T follicular helper cell (primary cell): Measurements from ENCODE around the gene SECISBP2.

Experiments used
- DNase-seq: peaks from one replicate; pipeline ENCODE4 v3.0.0-alpha.2; 2020; ENCODE audit warnings: low read depth

SECISBP2 gene

DNA sequence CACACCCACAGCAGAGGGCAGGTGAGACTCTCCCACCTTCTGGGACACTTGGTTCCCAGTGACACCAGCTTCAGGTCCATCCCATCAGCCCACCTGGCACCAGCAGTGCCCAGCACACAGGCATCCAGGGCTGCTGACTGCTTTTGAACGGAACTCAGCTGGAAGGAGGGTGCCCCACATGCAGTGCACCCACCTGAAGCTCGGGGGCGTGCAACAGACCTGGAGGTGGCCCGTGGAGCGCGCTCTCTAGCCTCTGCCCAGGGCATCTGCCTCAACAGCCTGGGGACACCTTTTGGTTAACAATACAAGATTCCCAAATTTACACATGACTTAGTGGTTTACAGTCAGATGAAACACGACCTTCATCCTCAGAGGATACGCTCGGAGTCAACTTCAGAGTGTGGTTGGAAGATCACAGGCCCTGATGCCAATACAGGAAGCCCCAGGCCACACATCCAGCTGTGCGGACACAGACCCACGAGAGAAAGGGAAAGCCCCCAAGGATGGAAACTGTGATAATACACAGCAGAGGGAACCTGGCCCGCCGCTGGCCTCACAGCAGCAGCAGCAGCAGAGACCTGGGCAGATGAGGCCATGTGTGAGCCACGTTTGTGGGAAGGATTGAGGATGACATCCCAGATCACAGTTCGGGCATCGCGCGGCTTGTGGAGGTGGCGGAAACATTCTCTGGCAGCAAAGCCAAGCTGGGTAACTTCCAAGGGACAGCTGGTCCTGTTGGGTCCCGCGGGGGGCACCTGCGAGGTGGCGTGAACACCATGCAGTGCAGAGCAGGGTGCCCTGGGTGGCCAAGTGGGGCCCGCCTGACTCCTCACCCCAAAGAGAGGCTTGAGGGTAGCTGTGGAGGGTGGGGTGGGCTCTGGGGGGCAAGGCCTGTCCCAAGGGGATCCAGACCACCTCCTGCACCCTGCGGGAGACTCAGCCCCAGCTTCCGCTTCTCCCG lies 64.0 kb downstream of the SECISBP2 start:
- DNase-seq = no peak

DNA sequence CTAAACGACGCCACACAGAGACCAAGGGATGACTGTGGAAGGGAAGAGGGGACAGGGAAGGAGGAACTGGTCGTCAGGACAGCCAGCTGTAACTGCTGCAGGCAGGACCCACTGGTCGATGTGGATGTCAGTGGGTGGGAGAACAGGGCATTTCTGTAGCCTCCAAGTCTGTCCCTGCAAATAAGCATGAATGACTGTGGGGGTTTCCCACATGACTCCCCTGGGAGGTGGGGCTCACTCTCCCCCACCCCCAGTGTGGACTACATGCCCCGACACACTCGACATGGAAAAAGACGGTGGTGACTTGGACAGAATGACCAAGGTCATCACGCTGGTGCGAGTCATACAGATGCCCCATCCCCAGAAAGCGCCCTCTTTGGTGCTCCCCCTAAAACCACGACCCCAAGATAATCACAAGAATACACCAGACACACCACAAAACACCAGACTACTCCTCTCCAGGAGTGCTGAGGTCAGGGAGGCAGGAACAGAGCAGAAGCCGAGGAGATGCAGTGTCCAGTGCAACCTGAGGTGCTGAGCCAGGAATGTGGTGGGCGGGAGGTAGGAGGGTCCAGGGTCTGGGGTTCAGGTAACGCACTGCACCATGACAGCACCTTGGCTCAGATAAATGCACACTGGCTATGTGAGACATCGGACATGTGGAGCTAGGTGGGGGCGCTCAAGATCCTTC lies 64.9 kb downstream of the SECISBP2 start:
- DNase-seq = no peak

DNA sequence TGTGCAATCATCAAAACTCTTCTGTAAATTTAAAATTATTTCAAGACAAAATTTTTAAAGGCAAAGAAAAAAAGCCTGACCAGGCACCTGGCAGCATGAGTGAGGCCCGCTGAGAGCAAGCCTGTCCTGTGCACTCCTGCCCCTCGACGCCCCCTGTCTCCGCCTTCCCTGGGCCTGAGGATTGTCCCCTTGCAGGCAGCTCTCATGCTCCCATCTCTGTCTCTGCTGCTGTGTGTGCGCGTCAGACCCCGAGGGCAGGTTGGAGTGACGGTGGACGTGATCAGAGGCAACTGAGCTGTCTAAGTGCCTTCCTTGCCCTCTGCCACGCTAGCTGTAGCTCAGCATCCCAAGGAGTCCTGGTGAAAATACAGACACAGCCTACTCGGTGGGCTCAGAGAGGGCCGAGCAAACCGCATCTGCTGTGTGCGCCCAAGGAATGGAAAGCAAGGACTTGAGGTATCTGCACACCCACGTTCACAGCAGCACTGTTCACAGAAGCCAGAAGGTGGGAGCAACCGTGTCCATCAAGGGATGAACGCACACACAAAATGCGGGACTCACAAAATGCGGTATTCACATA lies 65.5 kb downstream of the SECISBP2 start:
- no peak for DNase-seq

DNA sequence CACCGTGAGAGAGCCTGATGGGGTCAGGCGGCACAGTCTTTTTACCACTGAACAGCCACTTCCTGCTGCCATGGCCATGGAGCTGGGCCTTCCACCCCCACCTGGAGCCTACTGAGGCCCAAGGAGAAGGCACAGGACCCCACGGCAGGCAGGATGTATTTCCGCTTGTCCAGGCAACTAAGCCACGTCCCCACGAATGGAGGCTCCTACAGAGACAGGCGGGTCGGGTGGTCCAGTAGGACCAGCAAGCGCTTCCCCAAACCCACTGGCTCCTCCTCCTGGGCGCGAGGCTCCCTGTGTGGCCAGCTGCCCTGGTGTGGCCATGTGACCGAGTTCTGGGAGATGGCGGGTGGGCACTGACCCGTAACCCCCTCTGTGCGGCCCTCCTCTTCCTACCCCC lies 66.5 kb downstream of the SECISBP2 start:
- no peak for DNase-seq

DNA sequence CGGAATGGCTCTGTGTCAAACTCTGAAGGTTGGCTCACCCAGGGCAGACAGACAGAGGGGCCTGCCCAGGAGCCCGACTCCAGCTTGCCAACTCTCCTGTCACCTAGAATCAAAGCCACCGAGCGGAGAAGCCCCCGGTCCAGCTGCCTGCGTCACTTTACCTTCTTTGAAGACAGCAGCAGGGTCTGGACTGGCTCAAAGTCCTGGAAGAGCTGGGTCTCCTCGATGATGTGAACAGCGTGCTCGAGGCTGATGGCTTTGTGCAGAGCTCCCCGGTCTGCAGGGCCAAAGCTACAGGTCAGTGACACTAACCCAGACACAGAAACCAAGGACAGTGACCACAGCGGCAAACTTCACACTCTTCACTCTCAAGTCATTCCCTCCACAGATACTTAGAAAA lies 67.9 kb downstream of the SECISBP2 start:
- DNase-seq = no peak

DNA sequence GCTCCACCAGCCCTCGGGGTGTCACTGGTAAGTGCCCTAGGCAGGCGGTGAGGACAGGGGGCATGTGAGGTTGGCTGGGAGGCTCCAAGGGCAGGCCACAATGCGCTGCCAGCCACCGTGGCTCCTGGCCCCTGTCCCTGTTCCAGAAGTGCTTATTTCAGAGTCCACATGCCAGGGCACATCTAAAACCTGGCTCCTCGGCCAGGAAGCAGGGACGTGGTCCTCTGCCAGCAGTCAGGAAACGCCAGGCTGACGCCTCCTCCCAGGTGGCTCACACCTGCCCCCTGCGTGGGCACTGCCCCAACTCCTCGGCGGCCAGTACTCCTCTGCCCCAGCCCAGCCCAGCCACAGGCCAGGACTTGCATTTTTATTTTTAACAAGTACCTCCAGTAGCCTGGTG lies 68.5 kb downstream of the SECISBP2 start:
- no peak for DNase-seq

DNA sequence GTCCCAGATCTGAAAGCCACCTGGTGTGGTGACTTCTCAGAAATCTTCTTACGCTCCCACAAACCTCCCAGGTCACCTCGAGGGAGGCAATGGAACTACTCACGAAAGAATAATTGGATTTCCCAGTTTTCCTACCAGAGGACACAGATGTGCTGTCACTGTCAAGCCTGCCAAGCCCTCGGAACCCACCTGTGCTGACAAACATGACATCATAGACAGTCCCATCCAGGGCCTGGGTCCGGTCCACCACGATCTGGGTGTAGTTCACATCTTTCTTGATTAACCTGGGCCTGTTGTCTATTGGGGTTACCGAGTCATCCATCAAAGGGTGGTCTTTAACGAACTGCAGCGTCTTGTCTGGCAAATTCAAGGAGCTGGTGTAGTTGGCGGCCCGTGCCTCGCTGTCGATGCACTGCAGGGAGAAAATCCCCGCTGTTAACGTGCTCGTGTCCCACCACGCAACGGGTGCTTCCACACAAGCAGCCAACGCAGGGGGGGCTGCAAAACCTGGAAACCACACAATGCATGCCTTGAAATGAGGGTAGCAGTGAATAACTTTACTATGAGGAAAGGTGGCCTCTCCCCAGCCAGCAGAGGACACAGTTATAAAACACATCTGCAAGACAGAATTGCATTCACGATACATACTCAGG lies 69.0 kb downstream of the SECISBP2 start:
- no peak for DNase-seq

DNA sequence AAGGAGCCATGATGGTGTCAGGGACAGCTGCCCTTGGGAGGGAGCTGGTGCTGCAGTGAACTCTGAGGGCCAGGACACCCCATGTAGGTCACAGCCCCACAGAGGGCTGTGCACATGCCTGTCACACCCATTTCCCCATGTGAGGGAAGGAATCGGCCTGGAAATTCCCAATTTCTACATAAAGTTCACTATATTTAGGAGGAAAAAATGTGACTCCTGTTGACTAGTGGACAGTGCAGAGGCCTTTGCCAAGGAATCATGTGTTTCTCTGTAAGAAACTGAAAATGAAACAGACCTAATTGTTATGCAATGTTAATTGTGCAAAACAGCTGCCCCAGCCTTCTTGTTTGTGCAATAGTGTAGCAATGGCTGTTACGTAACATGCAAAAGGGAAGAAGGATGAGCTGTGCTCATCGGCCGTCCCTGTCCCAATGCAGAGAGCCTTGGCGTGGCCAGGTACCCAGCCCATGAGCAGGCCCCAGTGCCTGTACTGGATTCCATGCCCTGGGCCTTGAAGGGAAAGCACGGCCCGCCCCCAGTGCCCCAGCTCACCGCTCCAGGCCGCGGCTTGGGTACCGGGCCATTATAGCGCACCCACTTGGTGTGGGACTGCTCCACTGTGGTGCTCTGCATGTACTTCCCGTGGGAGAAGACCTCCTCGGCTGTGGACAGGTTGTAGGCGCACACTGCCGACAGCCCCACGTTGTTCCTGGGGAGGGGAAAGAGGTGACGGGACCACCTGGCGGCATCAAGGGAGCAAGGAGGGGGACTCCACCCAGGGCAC lies 70.0 kb downstream of the SECISBP2 start:
- no peak for DNase-seq

DNA sequence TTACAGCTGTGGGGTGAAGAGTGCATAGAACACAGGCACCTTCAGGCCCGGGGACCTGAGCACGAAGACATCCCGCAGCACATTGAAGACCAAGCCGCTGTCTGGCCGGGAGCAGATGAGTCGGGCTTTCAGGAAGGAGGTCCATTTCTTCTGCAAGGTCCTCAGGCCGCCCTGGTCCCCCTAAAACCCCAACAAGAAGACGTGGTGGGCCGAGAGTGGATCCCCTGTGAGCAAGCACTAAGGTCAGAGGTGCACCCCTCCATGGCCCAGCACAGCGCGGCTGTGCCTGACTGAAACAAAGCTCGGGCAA lies 70.5 kb downstream of the SECISBP2 start:
- no peak for DNase-seq

DNA sequence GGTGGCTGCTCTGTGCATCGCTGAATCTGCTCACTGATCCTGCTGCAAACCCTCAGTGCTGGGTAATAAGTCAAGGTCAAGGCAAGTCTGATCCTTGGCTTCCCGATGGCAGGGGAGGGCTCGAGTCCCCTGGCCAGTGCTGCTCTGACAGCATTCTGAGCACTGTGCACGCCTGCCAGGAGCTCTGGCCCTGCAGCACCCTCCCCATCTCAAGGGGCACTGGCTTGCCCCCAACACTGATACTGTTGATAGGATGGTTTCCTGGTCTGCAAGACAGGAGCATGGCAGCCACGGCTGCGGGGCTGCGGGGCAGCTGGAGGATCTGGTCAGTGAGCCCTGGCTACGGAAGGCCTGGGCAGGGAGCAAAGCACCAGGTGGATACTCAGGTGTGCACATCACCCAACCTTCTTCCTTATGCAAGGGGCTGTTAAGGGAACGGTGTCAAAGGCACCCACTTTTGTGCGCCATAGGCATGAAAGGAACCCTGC lies 71.8 kb downstream of the SECISBP2 start:
- DNase-seq = no peak

DNA sequence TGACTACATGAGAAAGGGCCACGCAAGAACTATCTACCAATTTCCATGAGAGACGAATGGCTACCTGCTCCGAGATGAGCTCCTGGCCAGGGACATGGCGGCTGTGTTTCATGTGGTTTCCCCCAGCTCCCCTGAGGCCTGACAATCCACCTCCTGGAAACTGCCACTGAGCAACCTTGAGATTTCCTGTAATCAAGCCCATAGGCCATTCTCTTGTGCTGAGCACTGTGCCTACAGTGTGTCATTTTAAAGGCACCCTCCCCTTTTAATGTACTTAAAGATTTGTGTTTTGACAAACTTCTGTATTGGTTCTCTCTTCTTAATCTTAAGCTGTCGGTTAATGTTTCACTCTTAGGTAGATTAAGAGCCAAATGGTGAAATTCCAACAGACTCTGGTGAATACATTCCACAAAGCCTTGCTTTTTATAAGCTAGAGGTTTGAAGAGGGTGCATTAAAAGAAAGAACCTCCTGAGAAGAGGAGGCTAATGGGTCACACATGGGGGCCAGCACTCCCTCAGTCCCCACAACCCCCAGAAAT lies 72.3 kb downstream of the SECISBP2 start:
- DNase-seq = no peak

DNA sequence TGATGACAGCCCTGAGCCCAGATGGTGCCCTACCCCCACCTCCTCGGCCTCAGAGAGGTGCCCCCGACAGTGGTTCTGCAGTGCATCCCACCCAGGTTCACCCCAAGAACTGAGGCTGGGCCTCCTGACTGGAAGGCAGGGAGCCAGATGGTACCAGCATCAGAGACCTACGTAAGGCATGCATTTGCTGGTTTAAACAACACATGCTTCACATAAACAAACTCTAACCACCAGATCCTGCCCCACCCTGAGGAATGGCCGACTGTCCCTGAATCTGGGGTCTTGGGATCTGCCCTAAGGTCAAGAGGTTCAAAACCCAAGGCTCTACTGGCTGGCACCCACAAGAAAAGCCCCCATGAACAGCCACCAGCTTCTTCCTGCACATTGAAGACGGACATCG lies 73.3 kb downstream of the SECISBP2 start:
- DNase-seq = no peak

DNA sequence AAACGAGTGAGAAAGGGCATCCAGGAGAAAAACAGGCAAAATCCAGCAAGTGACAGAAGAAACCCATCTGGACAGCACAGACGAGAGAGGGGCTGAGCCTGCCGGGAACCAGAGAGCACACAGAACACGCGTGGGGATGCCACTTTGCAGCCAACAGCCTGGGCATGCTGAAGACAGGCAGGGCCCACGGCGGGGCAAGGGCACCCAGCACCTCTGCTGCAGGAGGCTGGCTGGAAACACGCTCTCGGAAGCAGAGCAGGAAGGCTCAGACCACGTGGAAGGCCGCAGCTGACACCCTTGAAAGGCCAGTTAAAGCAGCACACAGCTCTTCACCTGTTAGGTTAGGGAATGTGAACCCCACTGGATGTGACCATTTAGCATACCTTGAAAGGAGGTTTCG lies 76.1 kb downstream of the SECISBP2 start:
- DNase-seq = no peak

DNA sequence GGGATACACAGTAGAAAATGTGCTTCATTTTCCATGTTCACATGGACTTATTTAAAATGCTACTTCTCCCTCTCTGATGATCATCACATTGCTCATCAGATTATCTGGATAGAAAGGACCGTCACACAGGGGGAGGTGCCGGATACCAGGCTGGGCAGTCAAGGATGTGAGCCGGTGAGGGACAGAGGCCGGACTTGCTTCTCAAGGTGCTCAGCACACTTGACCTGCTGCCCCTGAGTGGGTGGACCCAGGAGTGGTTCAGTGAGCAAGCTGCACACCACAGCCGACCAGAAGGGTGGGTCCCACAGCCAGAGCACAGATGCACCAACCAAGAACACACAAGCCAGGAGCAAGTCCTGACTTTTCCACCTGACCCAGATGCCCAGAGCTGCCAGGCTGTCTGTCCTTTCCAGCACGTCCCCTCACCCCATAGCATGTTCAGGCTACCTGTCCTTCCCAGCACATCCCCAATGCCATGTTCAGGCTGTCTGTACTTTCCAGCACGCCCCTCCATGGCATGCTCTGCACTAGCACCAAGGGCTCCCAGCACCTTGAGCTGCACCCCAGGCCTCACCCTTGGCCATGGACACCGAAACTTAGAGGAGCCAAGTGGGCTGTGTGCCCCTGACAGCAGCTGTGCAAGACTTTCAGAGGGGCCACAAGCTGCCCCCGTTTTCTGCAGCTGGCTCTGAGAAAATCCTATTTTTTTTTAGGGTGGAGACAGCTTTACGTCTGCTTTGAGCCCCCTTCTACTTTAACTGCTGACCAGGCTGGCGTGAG lies 77.8 kb downstream of the SECISBP2 start:
- DNase-seq = no peak

DNA sequence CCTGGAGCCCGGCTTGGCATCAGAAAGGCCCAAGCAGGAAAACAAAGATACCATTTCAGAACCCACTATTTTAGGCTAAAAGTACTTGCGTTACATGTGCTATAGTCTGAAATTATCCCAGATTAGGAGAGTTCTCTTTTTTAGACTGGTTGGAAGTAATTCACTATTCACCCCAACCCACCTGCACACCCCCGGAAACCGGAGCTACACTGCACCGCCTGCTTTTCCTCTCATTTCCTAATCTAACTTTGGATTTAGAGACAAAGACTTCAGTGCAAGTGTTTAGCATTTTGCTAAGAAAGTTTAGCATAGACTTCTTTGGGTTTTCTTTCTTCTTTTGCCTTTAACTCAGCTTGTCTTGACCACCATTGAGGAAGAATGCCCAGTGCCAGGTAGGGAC lies 79.2 kb downstream of the SECISBP2 start:
- no peak for DNase-seq

DNA sequence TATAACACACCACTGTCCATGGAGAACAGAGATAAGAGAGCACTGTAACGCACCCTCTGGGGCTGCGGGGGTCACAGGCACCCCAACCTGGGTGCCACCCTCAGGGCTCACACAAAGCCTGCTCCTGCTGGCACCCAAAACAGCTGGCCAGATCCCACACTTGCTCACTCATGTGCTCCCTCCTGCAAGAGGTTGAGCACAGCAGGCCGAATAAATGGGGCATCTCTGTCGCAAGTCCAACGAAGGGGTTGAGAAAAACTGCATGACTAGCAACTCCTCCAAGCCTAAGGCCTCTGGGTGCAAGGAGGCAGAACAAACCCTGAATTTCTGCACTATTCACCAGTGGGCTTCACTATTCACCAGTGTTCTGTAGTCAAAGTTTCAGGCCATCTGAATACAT lies 80.3 kb downstream of the SECISBP2 start:
- DNase-seq = no peak

DNA sequence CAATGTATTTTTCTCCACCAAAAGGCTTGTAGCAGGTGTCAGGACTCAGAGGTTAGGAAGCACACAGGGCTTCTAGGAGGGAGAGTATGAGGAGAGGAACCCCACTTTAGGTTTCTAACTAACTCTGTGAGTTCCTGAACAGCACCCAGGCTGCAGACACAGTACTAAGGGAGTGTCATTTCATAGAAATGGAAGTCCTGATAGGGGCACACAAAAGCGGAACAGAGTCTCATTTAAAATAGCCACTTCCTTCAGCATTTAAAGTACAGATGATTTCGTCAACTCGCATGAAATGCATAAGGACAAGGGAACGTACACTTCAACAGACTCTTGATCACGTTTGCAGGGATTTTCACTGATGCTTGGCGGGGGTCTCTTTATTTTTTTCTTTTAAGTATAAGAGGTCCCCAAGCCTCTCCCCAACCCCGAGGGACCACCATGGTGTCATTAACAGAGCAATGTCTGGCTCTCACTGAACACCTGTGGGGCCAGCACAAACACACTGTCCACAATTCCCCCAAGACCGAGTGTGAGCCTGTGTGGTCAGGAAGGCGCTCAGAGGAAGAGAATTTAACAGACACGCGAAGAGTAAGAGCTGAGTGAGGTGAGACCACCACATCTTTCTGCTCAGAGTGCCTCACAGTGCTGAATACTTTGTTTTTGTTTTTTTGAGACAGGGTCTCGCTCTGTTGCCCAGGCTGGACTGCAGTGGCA lies 82.3 kb downstream of the SECISBP2 start:
- DNase-seq = no peak

DNA sequence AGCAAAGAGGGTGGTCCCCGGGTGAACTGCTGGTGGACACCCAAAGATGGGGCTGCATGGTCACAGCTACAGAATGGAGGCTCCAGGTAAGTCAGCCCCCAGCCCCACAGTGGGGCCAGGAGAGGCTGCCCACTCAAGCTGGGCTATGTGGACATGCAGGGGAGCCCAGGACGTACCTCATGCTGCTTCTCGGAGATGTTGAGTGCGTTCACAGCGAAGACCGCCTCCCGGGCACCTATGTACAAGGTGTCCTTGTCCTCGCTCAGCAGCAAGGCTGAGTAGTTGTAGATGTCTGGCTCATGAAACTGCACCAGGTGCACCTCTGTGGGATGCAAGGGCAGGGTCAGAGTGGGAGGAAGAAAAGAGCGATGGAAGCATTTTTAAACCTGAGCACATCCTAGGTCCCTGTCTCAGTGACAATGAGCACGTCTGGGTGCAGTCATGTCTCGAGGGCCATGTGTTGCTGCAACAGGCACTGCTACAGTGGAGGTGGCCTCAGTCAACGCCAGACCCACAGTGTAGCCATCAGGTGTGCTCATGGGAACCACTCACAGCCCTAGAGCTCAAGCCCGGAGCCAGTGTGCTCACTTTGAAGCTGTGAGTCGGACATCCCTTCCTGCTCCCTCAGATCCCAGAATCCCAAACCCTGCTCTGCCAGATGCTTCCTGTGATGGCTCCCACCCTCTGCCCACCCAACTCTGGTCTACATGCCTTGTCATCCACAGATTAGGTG lies 84.6 kb downstream of the SECISBP2 start:
- no peak for DNase-seq

DNA sequence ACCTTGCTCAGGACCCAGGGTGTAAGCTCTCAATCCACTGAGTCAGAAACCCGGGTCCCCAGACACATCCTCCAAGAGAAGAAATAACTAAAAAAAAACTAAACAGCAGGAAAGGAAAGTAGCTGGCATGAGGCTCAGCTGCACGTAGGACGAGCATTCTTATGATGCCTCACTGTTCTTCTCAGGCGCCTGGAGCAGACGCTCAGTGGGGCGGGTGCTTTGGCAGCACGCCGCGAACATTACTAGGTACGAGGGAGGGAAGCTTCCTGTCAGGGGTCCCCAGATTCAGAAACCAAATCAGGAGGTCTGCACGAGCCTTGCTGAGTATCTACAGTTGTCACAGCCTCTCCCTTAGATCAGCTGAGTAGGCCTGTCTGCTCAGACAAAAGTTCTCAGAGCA lies 85.8 kb downstream of the SECISBP2 start:
- DNase-seq = no peak
